Mesenchymal stem cell (in vitro differentiated cells and primary cell): Measurements from ENCODE around the gene DYNC2I2.
A peak's percentile ranks its signal among the peaks of the same experiment; 100 is the strongest.

Source experiments
- DNase-seq: peaks from one replicate; pipeline ENCODE4 v3.0.0-alpha.2; 2013
- H2AFZ ChIP-seq: one replicate; pipeline ENCODE4 v1.6.1; 2013; ENCODE audit warnings: low read depth, mild to moderate bottlenecking, control low read depth, inconsistent platforms, low read length, moderate library complexity
- H2AK5ac ChIP-seq: 2 replicates; pipeline ENCODE4 v1.6.1; 2013; ENCODE audit warnings: low read length, moderate library complexity, mild to moderate bottlenecking, inconsistent platforms; ENCODE audit not compliant: severe bottlenecking
- H2BK120ac ChIP-seq: one replicate; pipeline ENCODE4 v1.6.1; 2013; ENCODE audit warnings: low read depth, mild to moderate bottlenecking, inconsistent platforms, low read length, moderate library complexity
- H2BK12ac ChIP-seq, 2 experiments: one replicate each; pipeline ENCODE4 v1.6.1; 2013; ENCODE audit warnings: inconsistent platforms in 2 of 2, low read length in 2 of 2, mild to moderate bottlenecking in 2 of 2, moderate library complexity in 2 of 2, control low read depth in 1 of 2
- H2BK15ac ChIP-seq: one replicate; pipeline ENCODE4 v1.6.1; 2013; ENCODE audit warnings: mild to moderate bottlenecking, low read depth, inconsistent platforms; ENCODE audit not compliant: poor library complexity, severe bottlenecking
- H2BK5ac ChIP-seq: 2 replicates; pipeline ENCODE4 v1.6.1; 2013; ENCODE audit warnings: low read depth, mild to moderate bottlenecking, low read length, control low read depth, inconsistent platforms; ENCODE audit not compliant: poor library complexity, severe bottlenecking
- H3K14ac ChIP-seq, 2 experiments: one replicate each; pipeline ENCODE4 v1.6.1; 2013; ENCODE audit warnings: inconsistent platforms in 2 of 2, low read length in 2 of 2, control low read depth in 1 of 2, mild to moderate bottlenecking in 1 of 2, moderate library complexity in 1 of 2
- H3K18ac ChIP-seq, 2 experiments: one replicate each; pipeline ENCODE4 v1.6.1; 2013; ENCODE audit warnings: inconsistent platforms in 2 of 2, low read length in 2 of 2, control low read depth in 1 of 2, low read depth in 1 of 2, mild to moderate bottlenecking in 1 of 2
- H3K23ac ChIP-seq, 2 experiments: one replicate each; pipeline ENCODE4 v1.6.1; 2013; ENCODE audit warnings: inconsistent platforms in 2 of 2, low read length in 2 of 2, mild to moderate bottlenecking in 2 of 2, moderate library complexity in 2 of 2, control low read depth in 1 of 2
- H3K27ac ChIP-seq: 2 replicates; pipeline ENCODE4 v1.5.1; 2013; ENCODE audit warnings: mild to moderate bottlenecking, moderate library complexity, low read length, control low read depth, inconsistent platforms; ENCODE audit not compliant: poor library complexity, severe bottlenecking
- H3K27me3 ChIP-seq, 2 experiments: 2 replicates each; pipeline versions ENCODE4 v1.6.1 to v1.7.0; 2013; ENCODE audit warnings: low read length in 2 of 2, mild to moderate bottlenecking in 2 of 2, moderate library complexity in 2 of 2, control low read depth in 1 of 2, inconsistent platforms in 1 of 2; ENCODE audit not compliant: control insufficient read depth in 1 of 2, insufficient read depth in 1 of 2
- H3K36me3 ChIP-seq, 2 experiments: 2 replicates each; pipeline versions ENCODE4 v1.6.1 to v1.7.0; 2013; ENCODE audit warnings: low read length in 2 of 2, control low read depth in 1 of 2, inconsistent platforms in 1 of 2, low read depth in 1 of 2, mild to moderate bottlenecking in 1 of 2; ENCODE audit not compliant: insufficient read depth in 2 of 2, control insufficient read depth in 1 of 2
- H3K4ac ChIP-seq, 2 experiments: one replicate each; pipeline ENCODE4 v1.6.1; 2013; ENCODE audit warnings: inconsistent platforms in 2 of 2, low read length in 2 of 2, mild to moderate bottlenecking in 2 of 2, moderate library complexity in 2 of 2, control low read depth in 1 of 2, low read depth in 1 of 2
- H3K4me1 ChIP-seq: 2 replicates; pipeline ENCODE4 v1.6.1; 2013; ENCODE audit warnings: low read depth, low read length, control low read depth; ENCODE audit not compliant: control insufficient read depth, insufficient read depth
- H3K4me2 ChIP-seq: 2 replicates; pipeline ENCODE4 v1.6.1; 2013; ENCODE audit warnings: low read length, mild to moderate bottlenecking, inconsistent platforms; ENCODE audit not compliant: poor library complexity, severe bottlenecking
- H3K4me3 ChIP-seq, 2 experiments: 2 replicates each; pipeline versions ENCODE4 v1.5.1 to v1.7.0; 2013; ENCODE audit warnings: low read length in 2 of 2, mild to moderate bottlenecking in 2 of 2, control low read depth in 1 of 2, low read depth in 1 of 2; ENCODE audit not compliant: insufficient read depth in 1 of 2
- H3K79me1 ChIP-seq: replicated peaks from 2 replicates; pipeline ENCODE4 v1.6.1; 2013; ENCODE audit warnings: mild to moderate bottlenecking, control low read depth, low read length, inconsistent platforms; ENCODE audit not compliant: poor library complexity, severe bottlenecking
- H3K9ac ChIP-seq: 2 replicates; pipeline ENCODE4 v1.7.0; 2013; ENCODE audit warnings: mild to moderate bottlenecking, low read length, moderate library complexity
- H3K9me3 ChIP-seq: 2 replicates; pipeline ENCODE4 v1.7.0; 2013; ENCODE audit warnings: mild to moderate bottlenecking, low read length; ENCODE audit not compliant: control insufficient read depth
- H4K8ac ChIP-seq: one replicate; pipeline ENCODE4 v1.6.1; 2013; ENCODE audit warnings: inconsistent platforms, mild to moderate bottlenecking, low read length, moderate library complexity
- H4K91ac ChIP-seq: one replicate; pipeline ENCODE4 v1.6.1; 2013; ENCODE audit warnings: mild to moderate bottlenecking, low read length, inconsistent platforms
- WGBS: methylation state at CpG from one replicate; pipeline ENCODE4 v1.1.7; 2013; ENCODE audit warnings: mixed read lengths; 5-methylcytosine and 5-hydroxymethylcytosine counted together

DYNC2I2 gene

DNA sequence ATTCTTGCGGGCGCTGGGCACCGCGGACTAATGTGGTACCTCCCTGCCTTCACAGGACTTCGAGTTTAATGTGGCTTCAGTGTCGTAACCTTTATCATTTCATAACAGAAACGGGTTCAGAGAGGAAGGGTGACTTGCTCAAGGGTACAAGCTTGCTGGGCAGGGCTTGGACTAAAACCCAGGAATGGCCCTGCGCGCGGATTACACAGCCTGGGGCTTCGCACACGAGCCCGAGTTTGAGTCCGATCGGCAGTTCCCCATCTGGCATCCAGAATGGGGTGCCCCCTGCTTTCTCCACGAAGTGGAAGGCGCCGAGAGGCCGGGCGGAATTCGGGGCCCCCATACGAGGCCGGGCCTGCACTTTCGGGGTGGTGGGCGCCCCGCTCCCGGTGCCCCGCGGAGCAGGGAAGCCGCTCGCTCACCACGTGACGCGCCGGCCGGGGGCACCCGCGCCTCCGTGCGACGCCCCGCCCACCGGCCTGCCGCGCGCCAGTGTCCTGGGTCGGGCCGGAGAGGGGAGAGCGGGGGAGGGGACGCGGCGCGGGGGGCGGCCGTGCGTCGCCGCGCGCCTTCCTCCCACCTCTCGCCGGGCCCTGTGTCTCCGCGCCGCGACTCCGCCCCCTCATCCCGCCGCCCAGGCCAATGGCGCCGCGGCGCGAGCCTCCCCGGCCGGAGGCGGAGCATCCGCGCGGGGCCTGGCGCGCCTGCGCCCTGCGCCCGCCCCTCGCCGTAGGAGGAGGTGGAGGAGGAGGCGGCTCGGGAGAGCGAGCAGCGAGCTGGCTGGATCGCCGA lies 32.0 kb upstream of the DYNC2I2 start, which contains the start of gene SET:
TSS of gene SET (plus strand) at position 722 of the 792 bp plus-strand sequence. CDS start 361 bp downstream, outside the sequence.
- H3K36me3 ChIP-seq, result peaks cover 4 to 23% of the 10 kb centered on the region in 2 experiments
- WGBS, result 10% methylated on average over 34 of the region's 93 CpGs
- peak within 1 kb of the TSS; percentile 77 for H3K4me2 ChIP-seq
- H3K23ac ChIP-seq, result peak within 1 kb of the TSS in 1 of 2 experiments; percentile 87
- peak within 1 kb of the TSS; percentile 98 for H4K8ac ChIP-seq
- peak within 1 kb of the TSS; percentile 74 for H3K27ac ChIP-seq
- H2BK15ac ChIP-seq, result peak within 1 kb of the TSS; percentile 95
- peak within 1 kb of the TSS; percentile 82 to 94 for H3K18ac ChIP-seq
- H2BK5ac ChIP-seq, result peak within 1 kb of the TSS; percentile 94
- H3K79me1 ChIP-seq, result peaks cover 8% of the 10 kb centered on the region
- peak within 1 kb of the TSS; percentile 97 to 98 for H3K14ac ChIP-seq
- DNase-seq, result peak; percentile 91
- H3K4me1 ChIP-seq, result peaks cover 24% of the 10 kb centered on the region
- no peaks in the 10 kb centered on the region for H3K27me3 ChIP-seq
- H3K9me3 ChIP-seq, result no peaks in the 10 kb centered on the region
- H2AK5ac ChIP-seq, result peak within 1 kb of the TSS; percentile 70
- H3K4me3 ChIP-seq, result peak within 1 kb of the TSS; percentile 90 to 91
- peak within 1 kb of the TSS; percentile 74 for H2BK120ac ChIP-seq
- H4K91ac ChIP-seq, result peak within 1 kb of the TSS; percentile 92
- peak within 1 kb of the TSS; percentile 93 to 96 for H3K4ac ChIP-seq
- H2AFZ ChIP-seq, result peak within 1 kb of the TSS; percentile 3
- peak within 1 kb of the TSS; percentile 56 to 70 for H2BK12ac ChIP-seq
- peak within 1 kb of the TSS; percentile 91 for H3K9ac ChIP-seq

- H3K18ac ChIP-seq, result no peak overlapping the region
- H2AFZ ChIP-seq, result no peak overlapping the region
- no peak overlapping the region for H3K23ac ChIP-seq
- H2BK120ac ChIP-seq, result no peak overlapping the region
- H2BK12ac ChIP-seq, result peak overlapping the region in 1 of 2 experiments; percentile 57
- no peak overlapping the region for H3K4me2 ChIP-seq
- no peaks in the 10 kb centered on the region for H3K27me3 ChIP-seq
- no peak overlapping the region for H3K27ac ChIP-seq
- H2AK5ac ChIP-seq, result no peak overlapping the region
- no peak overlapping the region for H4K91ac ChIP-seq
- no peak overlapping the region for H3K4me3 ChIP-seq
- H4K8ac ChIP-seq, result no peak overlapping the region
- H3K79me1 ChIP-seq, result peaks cover 8% of the 10 kb centered on the region
- WGBS, result 100% methylated on average over 1 of the region's 4 CpGs
- peaks cover 4 to 11% of the 10 kb centered on the region in 2 experiments for H3K36me3 ChIP-seq
- H3K9ac ChIP-seq, result no peak overlapping the region
- no peak overlapping the region for H2BK5ac ChIP-seq
- H3K14ac ChIP-seq, result no peak overlapping the region
- no peaks in the 10 kb centered on the region for H3K9me3 ChIP-seq
- H3K4ac ChIP-seq, result peak overlapping the region in 1 of 2 experiments; percentile 73
- no peak for DNase-seq
- no peak overlapping the region for H2BK15ac ChIP-seq
- H3K4me1 ChIP-seq, result peaks cover 27% of the 10 kb centered on the region
Observed at GRCh38 chr9:128687453-128687852, 30.8 kb upstream of the DYNC2I2 start.

DNA sequence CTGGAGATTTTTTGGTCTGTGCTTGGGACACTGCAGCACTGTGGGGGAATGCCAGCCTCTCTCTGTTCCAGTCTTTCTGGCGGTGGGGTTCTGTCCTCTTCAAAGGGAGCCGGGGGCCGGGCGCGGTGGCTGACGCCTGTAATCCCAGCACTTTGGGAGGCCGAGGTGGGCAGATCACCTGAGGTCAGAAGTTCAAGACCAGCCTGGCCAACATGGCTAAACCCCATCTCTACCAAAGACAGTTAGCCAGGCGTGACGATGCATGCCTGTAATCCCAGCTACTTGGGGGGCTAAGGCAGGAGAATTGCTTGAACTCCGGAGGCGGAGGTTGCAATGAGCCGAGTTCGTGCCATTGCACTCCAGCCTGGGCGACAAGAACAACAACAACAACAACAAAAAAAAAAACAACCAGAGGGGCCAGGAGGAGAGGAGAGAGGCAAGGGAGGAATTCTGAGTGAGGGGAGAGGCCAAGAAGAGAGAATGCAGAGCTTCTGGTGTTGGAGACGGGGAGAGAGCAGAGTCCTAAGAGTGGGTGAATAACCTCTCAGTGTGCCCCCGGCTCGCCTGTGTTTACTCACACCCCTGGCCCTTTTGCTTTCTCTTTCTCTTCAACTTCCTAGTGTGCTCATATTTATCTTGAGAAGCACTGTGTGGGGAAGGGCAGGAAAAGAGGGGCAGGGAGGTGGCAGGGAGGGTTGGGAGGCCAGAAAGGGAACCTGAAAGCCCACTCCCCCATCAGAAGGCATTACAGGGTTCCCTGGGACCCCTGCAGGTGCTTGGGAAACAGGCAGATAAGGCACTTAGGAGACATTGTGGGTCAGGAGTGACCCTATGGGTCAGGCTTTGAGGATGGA lies 29.2 kb upstream of the DYNC2I2 start:
- no peak overlapping the region for H3K14ac ChIP-seq
- peak overlapping the region; percentile 40 for H3K4me2 ChIP-seq
- peak overlapping the region; percentile 35 for H3K9ac ChIP-seq
- H3K36me3 ChIP-seq, result peaks cover 0 to 3% of the 10 kb centered on the region in 2 experiments
- H3K23ac ChIP-seq, result no peak overlapping the region
- H2AK5ac ChIP-seq, result peak overlapping the region; percentile 54
- no peaks in the 10 kb centered on the region for H3K9me3 ChIP-seq
- H3K4me3 ChIP-seq, result no peak overlapping the region
- peak; percentile 79 for DNase-seq
- peak overlapping the region; percentile 36 for H2AFZ ChIP-seq
- no peak overlapping the region for H2BK120ac ChIP-seq
- H2BK5ac ChIP-seq, result no peak overlapping the region
- peak overlapping the region; percentile 51 to 62 for H2BK12ac ChIP-seq
- peaks cover 29% of the 10 kb centered on the region for H3K4me1 ChIP-seq
- H2BK15ac ChIP-seq, result no peak overlapping the region
- H3K4ac ChIP-seq, result peak overlapping the region; percentile 13 to 57
- peaks cover 16% of the 10 kb centered on the region for H3K79me1 ChIP-seq
- H3K27ac ChIP-seq, result peak overlapping the region; percentile 6
- H4K8ac ChIP-seq, result peak overlapping the region; percentile 74
- peak overlapping the region in 1 of 2 experiments; percentile 52 for H3K18ac ChIP-seq
- no peaks in the 10 kb centered on the region for H3K27me3 ChIP-seq
- peak overlapping the region; percentile 70 for H4K91ac ChIP-seq
- 92% methylated on average over 9 of the region's 17 CpGs for WGBS
